Measurements from ENCODE around the gene FBXO47.

- TF ChIP-seq POLR2A (IDR thresholded peaks at IDR 0.05) (no peak), CTCF (IDR thresholded peaks at IDR 0.05) (no peak), EP300 (IDR thresholded peaks at IDR 0.05) (no peak)
Observed at GRCh38 chr17:38918916-38919315, 48.3 kb downstream of the FBXO47 start.

Data from upper lobe of left lung (tissue), 4 donors.